GM18873 (cell line): ENCODE measurements around the gene FKBP4.

Experiments used
- ATAC-seq: cut with Tn5 transposase; IDR thresholded peaks from one replicate; pipeline ENCODE4 v1.9.1; 2021; ENCODE audit warnings: mild to moderate bottlenecking, moderate library complexity, moderate number of reproducible peaks; ENCODE audit not compliant: unreplicated experiment, low FRiP score

Gene FKBP4

DNA sequence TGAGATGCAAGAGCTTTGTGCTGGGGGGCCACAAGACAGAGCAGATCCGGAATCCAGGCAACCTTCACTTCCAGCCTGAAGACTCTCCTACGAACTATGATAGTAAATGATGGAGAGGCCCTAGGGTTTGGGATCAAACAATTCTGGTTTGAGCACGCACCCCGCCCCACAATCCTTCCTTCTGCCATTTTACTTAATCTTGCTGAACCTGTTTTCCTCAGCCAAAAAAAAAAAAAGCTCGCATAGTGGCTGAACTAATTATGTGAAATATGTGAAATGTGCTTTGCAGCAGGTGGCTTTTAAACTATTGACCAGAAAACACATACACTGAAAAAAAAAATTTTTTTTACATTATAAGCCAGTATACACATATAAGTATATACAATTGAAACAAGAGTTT lies 17.0 kb downstream of the FKBP4 start:
- no peak for ATAC-seq

DNA sequence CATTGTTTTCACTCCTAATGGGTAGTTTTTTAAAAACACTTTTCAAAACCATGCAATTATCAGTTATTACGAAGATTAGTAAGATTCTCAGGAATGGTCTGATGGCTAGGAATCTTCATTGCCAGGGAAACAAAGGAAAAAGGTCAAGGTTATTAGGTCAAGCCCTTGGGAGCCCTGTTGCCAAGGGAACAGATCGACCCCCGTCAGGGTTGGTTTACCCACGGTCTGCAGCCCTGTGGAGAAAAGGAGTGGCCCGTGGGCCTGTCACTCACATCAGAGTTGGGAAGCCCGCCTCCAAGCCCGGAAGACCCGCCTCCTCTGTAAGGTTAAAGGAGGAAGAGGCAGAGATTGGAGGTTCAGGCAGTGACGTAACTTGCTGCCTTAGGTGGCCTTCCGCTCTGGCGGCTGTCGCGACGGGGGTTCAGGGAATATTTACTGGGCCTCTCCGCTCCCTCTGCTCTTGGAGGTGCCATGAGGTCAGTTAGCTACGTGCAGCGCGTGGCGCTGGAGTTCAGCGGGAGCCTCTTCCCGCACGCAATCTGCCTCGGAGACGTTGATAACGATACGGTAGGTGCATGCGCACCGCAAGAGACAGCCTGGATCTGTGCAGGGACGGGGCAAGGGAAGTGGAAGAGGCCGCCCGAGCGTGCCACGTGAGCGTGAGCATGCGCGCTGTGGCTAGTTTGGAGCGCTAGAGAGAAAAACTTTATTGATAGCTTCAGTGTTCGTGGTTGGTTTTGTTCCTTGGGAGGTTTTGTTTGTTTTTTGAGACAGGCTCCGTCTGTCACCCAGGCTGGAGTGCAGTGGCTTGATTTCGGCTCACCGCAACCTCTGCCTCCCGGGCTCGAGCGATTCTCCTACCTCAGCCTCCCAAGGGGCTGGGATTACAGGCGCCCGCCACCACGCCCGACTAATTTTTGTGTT lies 17.8 kb downstream of the FKBP4 start, which contains the start of gene ITFG2:
TSS of gene ITFG2 (plus strand) at position 379 of the 924 bp plus-strand sequence. CDS start at position 472, 93 bp downstream.
- ATAC-seq = peak; percentile 93

DNA sequence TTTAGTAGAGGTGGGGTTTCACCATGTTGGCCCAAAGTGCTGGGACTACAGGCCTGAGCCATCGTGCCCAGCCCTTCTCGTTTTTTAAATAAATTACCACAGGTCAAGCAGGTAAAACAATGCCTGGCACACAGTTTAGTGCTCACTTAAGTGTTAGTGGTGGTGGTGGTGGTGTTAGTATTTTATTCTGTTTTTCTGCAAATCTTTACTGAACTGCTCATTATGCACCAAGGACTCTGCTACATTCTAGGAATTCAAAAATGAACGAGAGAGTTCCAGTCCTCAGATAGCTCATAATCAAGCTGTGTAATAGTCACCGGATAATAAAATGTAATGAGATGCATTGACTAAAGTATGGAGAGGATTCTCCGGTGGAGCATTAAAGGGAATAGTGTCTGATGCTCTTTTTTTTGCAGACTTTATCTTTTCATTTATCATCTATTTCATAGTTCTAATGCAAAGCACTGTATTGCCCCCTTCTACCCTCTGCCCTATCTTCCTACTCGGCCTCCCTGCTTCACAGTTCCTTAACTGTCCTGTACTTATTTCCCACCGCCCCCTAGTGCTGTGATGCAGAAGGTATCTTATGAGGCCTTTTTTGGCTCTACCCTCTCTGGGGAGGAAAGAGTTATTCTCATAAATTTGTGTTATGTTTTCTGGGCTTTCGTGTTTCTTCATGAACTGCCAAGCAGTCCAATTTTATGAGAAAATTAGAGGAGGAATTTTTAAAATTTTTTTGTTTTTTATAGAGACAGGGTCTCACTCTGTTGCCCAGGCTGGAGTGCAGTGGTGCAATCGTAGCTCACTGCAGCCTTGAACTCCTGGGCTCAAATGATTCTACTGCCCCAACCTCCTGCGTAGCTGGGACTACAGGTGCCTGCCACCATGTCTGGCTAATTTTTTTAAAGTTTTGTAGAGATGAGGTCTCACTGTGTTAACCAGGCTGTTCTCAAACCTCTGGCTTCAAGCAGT lies 18.7 kb downstream of the FKBP4 start:
- no peak for ATAC-seq

DNA sequence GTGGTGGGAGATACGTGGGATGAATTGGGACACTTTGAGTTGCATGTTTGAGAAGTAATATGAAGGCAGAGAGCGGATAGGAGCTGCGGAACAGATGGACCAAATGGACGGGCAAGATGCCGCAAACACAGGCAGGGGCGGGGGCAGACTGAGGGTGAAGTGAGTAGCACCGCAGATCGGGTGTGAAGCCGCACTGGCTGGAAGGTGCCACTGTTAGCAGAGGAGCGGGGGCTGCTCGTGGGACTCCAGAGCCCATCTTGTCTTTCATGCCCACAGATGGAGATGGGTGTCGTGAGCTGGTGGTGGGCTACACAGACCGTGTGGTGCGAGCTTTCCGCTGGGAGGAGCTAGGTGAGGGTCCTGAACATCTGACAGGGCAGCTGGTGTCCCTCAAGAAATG lies 25.0 kb downstream of the FKBP4 start:
- no peak for ATAC-seq

DNA sequence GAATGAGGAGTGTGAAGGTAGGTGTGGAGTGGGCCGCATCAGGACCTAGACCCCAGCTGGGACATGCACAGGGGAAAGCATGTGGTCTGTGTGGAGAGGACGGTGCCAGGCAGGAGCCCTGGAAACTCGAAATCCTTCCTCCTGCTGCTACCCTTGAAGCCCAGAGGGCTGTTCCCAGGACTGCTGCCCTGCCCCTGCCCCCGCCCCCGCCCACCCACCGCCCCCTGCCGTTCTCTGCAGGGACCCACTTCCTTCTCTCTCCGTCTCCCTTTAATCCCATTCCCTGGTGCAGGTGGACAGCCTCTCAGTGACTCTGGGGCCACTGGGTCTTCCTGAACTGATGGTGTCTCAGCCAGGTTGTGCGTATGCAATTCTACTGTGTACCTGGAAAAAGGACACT lies 25.7 kb downstream of the FKBP4 start:
- no peak for ATAC-seq

DNA sequence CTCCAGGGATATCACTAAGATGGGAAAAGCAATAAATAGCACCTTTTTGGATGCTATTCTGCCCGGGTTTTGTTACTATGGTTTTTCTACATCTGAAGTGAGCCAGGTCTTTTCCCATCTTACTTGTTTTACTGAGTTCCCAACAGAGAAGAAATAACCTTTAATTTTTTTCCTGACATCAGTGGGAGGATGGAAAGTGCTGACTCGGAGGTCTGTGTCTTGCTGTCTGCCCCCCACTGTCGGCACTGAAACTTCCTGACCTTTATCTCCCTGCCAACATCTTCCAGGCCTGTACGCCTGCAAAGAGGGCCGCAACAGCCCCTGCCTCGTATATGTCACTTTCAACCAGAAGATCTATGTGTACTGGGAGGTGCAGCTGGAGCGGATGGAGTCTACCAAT lies 28.7 kb downstream of the FKBP4 start:
- ATAC-seq = no peak

DNA sequence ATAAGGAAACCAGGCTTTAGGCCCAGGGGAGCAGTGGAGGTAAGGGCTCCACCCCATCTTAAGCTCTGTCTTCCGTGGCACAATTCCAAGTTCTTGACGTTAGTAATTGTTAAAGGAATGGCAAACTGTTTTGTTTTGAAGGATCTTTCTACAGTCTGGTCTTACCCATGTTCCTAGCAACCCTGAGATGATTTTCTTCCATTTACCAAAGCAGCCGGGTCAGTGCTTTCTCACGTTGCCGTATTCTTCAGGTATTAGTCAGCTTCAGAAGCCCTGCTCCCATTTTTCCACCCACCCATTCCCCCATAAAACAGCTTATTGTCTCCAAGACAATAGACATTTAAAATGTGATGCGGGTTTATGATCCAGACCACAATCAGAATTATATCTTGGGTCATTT lies 29.8 kb downstream of the FKBP4 start:
- ATAC-seq = no peak

DNA sequence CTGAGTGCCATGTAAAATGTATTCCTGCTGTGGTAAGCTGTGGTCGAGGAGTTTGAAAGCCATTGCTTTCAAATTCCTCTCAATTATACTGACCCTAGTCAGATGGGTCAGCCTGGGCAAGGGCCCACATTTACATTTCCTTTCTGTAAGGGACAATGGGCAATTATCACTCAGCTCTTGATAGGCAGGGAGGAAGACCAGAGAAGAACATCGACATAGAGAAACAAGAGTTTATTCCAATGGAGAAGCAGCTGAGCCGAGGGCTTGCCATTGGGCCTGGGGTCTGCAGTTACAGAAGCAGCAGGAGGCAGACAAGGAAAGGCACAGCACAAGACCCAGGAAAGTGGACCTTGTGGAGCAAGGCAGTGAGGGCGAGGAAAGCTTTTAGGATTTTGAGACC lies 30.4 kb downstream of the FKBP4 start:
- no peak for ATAC-seq

DNA sequence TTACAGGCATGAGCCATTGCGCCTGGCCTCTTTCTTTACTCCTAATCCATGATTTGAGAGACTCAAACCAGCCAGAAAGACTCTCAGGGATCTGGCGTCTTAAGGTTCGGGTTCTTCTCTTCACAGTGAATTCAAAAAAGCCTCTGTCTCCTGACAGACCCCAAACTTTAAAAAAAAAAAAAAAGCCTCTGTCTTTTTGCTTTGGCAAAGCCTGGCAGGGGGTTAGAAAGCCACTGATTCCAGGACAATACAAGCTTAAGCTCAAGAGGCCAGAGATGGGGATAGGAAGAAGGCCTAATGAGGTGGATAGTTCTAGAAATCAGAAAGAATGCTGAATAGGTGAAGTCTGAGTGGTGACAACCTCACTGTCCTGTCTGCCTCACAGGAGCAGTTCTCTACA lies 31.3 kb downstream of the FKBP4 start:
- ATAC-seq = no peak

DNA sequence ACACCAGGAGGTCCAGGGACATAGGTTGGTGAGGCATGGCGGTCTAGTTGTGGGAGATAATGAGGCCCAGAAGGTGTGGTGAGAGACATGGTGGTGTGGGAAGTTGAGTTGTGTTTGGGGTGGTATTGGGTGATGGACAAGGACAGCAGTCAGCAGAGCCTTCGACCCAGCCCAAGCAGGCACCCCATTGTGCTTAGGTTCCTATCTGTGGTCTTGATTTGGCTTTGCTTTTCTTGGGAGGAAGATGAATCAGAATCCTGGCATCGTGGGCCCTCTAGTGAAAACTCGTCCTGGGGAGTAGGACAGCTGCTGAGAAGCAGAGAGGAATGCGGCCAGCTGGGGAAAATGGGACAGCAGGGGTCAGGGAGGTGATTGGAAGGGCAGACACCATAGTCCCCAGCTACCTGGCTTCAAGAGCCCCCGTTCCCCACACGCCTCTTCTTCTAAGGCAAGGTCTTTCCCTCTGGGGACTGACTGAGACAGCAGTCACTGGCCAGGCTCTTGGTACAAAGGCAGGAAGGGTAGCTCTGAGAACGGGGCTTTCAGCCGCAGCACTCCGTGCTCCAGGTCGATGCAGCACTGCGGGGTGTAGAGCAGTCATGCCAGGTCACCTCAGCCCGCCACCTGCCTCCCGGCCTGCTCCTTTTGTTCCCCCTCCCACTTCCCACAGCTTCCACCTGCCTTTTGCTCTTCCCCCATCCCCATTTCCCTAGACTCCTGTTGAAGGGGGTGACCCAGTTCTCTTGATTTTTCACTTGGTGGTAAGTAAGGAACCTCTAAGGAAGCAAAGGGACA lies 32.1 kb downstream of the FKBP4 start:
- ATAC-seq = no peak

DNA sequence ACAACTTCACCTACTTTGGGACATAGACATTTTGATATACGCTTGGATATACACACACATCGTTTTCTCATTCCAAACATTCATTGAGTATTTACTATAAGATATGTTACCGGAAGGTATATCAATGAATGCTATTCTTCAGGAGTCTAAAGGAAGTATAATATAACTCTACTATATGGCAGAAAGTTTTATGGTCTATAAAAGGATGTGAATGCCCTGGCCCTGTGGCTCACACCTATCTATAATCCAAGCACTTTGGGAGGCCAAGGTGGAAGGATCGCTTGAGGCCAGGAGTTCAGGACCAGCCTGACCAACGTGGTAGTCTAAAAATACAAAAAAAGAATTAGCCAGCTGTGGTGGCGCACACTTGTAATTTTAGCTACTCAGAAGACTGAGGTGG lies 34.5 kb downstream of the FKBP4 start:
- no peak for ATAC-seq

DNA sequence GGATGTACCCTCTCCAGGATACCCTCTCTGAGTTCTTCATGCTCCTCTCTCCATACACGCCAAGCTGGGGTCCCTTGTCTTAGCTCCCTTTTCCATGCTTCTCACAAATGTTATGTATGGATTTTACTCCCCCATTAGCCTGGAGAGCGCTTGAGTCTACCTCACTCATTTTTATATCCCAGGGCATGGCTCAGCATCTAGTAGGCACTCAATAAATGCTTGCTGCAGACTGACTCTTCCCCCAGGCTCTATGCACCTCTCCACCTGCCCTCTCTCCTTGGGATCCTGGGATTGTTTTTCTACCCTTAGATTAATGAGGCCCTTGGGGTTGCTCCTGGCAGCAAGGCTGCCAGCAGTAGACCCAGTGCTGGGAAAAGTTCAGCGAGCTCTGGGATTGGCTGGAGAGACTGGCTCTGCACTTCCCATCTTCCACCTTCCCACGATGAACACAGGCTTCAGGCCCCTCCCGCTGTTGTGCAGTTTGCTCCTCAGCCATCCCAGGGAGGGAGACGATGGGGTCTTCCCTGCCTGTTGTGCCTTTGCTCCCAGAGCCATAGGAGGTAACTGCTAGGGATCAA lies 37.9 kb downstream of the FKBP4 start:
- no peak for ATAC-seq

DNA sequence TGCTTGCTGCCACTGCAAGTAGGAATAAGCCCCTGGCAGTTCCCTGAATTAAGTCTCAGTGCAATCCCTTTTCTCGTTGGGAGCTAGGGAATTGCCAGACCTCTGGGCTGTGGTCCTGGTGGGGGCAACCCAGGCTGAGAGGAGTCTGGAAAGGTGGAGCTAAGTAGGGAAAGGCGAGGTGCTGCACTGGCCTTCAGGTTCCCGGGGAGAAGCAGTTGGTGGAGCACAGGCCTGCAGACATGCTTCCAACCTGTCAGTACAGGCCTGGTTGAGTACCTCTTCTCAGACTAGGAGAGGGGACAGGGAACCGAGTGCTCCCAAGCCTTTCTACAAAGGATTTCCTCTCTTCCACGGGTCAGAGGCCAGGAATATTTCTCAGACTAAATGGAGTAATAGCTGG lies 38.6 kb downstream of the FKBP4 start:
- ATAC-seq = no peak

DNA sequence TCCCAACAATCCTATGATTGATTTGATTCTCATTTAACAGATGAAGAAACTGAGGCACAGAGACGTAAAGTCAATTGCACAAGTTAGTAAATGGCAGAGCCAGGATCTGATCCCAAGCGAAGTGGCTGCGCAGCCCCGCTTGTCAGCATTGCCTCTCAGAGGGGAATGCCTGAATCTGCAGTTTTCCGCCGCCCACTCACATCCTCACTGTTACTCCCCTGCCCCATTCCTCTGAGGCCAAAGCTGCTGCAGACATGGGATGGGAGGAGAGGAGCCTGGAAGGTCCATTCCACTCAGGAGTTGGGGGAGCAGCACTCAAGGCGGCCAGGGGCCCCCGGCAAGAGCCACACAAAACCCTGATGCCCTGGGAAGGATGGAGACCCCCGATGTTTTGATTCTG lies 39.0 kb downstream of the FKBP4 start:
- no peak for ATAC-seq

DNA sequence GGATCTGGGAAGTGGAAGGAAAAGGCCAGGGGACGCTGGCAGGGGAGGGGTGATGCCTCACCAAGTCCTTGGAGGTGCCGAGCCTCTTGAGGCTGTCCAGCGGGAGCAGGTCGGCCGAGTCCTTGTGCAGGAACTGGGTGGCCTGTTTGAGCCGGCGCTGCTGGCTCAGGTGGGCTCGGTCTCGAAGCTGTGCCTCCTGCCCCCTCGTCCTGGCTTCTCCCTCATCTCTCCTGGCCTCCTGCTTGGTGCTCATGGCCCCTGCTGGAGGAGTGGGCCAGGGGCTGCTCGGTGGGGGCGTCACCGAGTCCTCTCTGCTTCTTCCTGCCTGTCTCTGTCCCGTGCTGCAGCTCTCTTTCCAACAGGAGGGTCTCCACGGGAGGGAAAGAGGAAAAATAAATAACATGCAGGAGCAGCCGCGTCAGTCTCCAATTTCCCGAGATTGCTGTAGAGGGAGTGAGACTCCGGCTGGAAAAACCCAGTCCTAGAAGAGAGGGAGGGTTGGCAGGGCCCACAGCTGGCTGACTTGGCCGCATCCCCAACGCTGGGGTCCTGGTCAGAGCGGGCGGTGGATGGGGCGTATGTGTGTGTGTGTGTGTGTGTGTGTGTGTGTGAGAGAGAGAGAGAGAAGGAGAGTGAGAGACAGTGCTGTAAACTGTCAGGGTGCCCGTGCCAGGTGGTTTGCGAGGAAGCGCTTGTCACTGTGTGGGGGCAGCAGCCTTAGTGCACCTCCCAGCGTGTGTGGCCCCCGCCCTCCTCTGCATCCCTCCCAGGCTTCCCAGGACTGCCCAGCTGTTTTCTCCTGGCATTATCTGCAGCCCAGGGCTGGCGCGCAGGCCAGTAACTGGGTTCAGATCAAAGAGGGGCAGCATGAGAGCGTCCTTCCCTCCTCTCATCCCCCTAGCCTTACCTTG lies 40.1 kb downstream of the FKBP4 start, which contains the start of gene NRIP2:
TSS of gene NRIP2 (minus strand) at position 455 of the 911 bp plus-strand sequence. CDS start at position 403, 52 bp downstream.
- no peak for ATAC-seq

DNA sequence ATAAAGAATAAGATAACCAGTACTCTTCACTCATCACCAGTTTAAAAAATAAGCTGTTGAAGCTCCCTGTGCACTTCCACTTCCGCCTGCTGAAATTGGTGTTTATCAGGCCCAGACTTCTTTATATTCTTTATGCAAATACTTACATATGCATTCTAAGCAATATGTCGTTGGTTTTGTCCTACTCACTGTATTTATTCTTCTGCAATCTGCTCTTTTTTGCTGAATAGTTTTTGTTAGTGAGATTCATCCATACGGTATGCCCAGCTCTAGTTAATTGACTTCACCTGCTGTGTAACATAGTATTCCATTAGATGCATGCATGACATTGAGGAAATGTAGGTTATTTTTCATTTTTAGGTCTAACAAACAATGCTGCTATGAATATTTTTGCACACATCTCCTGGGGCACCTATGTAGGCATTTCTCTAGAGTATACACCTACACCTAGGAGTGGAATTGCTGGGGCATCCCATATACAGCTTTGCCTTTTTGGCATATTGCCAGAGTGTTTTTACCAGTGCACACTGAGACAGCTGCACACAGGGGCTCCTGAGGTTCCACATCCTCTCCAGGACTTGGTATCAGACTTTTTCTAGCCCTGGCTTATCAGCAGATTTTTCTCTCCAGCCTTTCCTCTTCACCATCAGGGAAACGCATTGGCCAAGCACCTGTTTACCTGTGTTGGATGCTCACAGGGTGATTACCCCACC lies 41.1 kb downstream of the FKBP4 start:
- ATAC-seq = no peak

DNA sequence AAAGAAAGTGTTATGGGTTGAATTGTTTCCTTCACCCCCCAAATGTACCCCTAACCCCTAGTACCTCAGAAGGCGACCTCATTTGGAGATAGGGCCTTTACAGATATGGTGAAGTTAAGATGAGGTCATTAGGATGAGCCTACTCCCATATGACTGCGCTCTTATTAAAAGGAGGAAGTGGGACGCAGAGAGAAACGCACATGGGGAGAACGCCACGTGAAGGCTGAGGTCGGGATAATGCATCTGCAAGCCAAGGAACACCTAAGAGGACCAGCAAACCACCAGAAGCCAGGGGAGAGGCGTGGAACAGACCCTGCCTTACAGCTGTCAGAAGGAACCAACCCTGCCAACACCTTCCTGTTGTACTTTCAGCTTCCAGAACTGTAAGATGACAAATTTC lies 41.8 kb downstream of the FKBP4 start:
- ATAC-seq = no peak

DNA sequence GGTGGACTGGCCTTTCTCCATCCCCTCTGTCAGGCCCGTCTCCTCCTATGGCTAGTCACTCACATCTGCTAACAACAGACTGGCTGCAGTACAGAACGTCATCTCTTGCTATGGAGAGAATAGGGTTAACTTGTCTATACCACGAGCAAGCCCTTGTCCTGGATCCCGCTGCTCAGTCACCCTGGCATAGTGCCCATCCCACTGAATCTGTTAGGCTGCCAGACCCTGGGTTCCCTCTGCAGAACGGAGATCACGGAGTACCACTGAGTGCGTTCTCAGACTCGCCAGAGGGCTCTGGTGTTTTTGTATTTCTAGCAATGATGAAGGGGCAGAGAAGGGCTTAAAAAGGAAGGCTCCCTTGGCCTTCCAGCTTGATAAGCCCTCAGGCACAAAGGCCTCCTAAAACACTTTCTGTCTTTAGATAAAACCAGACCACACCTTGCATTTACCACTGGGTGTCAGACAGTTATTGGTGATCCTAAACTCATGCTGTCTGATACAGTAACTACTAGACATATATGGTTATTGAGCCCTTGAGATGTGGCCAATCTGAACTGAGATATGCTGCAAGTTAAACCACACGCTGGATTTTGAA lies 46.4 kb downstream of the FKBP4 start:
- no peak for ATAC-seq
